HUES6 (cell line): Measurements from ENCODE around the gene BDNF.
"Not testable (repeated sequence)": the region's sequence is repeated elsewhere in the genome, so short reads cannot be mapped to it uniquely, and the experiment has no call there.

Experiments used
- H3K27ac ChIP-seq: 2 replicates; pipeline ENCODE4 v1.7.0; 2013; ENCODE audit warnings: low read depth, mild to moderate bottlenecking, low read length, inconsistent platforms
- H3K27me3 ChIP-seq: 2 replicates; pipeline ENCODE4 v1.6.1; 2013; ENCODE audit warnings: low read length; ENCODE audit not compliant: control insufficient read depth, insufficient read depth
- H3K36me3 ChIP-seq: 2 replicates; pipeline ENCODE4 v1.6.1; 2013; ENCODE audit warnings: low read length; ENCODE audit not compliant: control insufficient read depth, insufficient read depth
- H3K4me1 ChIP-seq: 2 replicates; pipeline ENCODE4 v1.6.1; 2013; ENCODE audit warnings: low read length; ENCODE audit not compliant: control insufficient read depth, insufficient read depth
- H3K4me3 ChIP-seq: 2 replicates; pipeline ENCODE4 v1.5.1; 2013; ENCODE audit warnings: low read depth, low read length
- H3K9ac ChIP-seq: one replicate; pipeline ENCODE4 v1.6.1; 2013; ENCODE audit warnings: mild to moderate bottlenecking, low read length
- H3K9me3 ChIP-seq: 2 replicates; pipeline ENCODE4 v1.6.1; 2013; ENCODE audit warnings: low read depth, low read length; ENCODE audit not compliant: control insufficient read depth, insufficient read depth

The BDNF gene

DNA sequence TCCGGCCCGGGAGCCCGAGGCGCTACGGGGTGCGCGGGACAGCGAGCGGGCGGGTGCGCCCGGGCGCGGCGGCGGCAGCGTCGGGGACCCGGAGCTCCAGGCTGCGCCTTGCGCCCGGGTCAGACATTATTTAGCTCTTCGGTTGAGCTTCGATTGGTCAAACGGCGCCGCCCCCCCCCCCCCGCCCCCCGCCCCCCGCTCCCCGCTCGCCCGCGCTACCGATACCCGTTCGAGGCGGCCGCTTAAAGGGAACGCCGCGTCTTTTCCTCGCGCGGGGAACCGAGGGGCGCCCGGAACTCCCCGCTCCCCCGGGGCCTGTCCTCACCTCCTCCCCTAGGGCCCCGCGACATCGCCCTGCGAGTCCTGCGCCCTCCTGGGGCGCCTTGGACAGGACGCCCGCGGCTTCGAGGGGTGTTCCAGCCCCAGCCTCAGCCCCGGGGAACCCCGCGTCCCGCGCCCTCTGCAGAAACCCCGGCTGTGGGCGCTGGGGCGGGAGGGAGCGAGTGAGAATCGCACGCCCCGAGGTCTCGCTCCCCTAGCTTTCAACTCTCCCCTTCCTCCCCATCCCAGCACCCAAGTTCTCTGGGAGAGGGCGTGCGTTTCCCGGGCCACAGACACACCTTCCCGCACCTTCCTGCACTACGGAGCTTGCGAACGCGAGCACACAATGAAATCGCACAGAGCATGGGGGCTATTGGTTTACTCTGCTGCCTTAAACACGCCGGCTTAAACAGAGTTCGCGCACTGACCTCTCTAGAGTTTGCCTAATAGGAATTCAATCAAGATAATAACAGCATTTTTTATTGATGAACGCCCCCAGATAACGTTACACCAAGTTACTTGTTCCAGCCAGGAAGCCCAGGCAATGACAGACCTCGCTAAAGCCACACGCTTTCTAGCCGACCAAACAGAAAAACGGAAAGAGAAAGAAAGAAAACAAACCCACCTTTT lies at the start of gene BDNF:
TSS of gene BDNF (minus strand) at position 105 of the 951 bp plus-strand sequence. CDS start 41,891 bp downstream, outside the sequence.
- Histone ChIP-seq H3K4me1 (peaks cover 57% of the 10 kb centered on the region), H3K4me3 (peak within 1 kb of the TSS; percentile 69), H3K36me3 (no peaks in the 10 kb centered on the region), H3K9me3 (no peaks in the 10 kb centered on the region), H3K9ac (peak within 1 kb of the TSS; percentile 29), H3K27ac (no peak within 1 kb of the TSS), H3K27me3 (peaks cover 46% of the 10 kb centered on the region)

DNA sequence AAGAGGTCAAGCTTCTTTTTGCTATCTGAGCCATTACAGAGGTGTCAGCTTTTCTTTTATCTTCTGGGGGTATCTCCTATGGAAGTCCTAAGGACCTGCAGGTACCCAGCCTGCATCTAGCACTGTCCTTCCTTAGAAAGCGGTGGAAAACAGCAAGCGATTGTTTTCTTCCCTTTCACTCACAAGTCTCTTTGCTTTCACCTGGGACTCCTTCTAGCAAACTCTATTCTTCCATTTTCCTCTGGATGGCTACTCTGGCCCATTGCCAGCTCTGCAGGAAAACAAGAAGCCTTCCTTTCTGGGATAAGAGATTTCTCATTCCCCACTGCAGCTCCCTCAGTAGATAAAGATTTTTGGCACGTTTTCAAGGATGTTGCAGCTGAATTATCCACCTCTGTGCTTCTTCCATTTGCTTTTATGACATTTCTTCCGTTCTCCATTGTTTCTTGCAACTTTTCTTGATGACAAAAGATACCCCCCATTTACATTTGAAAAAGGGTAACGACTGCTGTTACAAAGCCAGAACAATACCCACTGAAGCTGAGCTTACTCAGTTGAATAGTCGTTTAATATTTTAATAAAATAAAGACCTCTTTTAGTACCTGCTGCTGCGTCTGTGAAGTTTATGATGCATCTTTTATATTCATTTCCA lies 40.2 kb upstream of the BDNF start:
- Histone ChIP-seq H3K27ac (no peak overlapping the region), H3K4me3 (0 out of 2 replicates have a peak overlapping the region, but pooled peaks have one; percentile 15), H3K27me3 (peaks cover 28% of the 10 kb centered on the region), H3K9me3 (no peaks in the 10 kb centered on the region), H3K9ac (no peak overlapping the region), H3K36me3 (no peaks in the 10 kb centered on the region), H3K4me1 (peaks cover 26% of the 10 kb centered on the region)

DNA sequence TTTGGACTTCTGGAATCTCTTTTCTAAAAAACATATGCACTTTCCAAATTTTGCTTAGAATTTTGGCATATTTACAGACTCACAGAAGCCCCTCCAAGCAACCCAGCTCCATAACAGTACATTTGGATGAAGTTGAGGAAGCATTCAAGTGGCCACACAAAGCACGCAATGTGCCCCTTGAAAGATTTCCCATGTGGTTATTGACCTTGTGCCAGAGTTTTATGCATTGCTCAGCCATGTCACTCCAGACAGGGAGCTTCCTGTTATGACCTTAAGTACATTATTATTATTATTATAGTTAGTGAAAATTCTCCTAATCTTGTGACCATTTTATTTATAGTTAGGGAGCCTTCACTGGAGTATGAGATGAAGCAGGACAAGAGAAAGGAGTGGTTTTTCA lies 35.0 kb upstream of the BDNF start:
- no peak overlapping the region for H3K4me3 ChIP-seq
- no peaks in the 10 kb centered on the region for H3K36me3 ChIP-seq
- no peaks in the 10 kb centered on the region for H3K9me3 ChIP-seq
- H3K27ac ChIP-seq, result no peak overlapping the region
- peaks cover 20% of the 10 kb centered on the region for H3K27me3 ChIP-seq
- no peak overlapping the region for H3K9ac ChIP-seq
- peaks cover 12% of the 10 kb centered on the region for H3K4me1 ChIP-seq

DNA sequence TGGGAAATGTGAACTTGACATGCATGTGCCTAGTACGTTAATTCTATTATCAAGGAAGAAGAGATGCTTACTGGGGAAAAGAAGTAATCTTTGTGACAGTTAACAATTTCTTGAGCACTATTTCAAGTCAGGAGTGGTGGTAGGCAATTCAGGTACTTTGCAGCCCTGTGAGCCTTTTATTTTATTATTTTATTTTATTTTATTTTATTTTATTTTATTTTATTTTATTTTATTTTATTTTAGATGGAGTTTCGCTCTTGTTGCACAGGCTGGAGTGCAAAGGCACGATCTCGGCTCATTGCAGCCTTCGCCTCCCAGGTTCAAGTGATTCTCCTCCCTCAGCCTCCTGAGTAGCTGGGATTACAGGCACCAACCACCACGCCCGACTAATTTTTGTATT lies 31.5 kb upstream of the BDNF start:
- not testable (repeated sequence) for H3K9ac ChIP-seq, H3K9me3 ChIP-seq, H3K36me3 ChIP-seq, H3K4me3 ChIP-seq, H3K27ac ChIP-seq, H3K4me1 ChIP-seq
- H3K27me3 ChIP-seq, result peaks cover 38% of the 10 kb centered on the region

DNA sequence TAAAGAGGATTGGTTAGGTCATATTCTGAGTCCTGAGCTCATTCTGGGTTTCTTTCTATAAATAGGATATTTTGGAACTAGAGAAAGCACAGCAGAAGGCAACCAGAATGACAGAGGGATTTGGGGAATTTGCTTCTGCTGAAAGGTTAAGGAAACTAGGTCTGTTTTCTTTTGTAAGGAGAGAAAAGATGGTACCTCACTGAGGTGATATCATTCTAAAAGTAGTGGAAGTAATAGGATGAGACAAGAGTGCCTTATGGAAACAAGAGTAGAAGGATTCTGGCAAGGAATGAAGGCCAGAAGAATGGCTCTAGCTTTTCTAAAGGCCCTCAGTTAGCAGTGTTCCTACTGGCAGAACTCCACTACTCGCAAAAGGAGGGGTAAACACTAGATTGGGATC lies 26.7 kb upstream of the BDNF start:
- Histone ChIP-seq H3K4me1 (peaks cover 7% of the 10 kb centered on the region; the same call in 1 of the 2 replicates), H3K4me3 (no peak overlapping the region), H3K36me3 (no peaks in the 10 kb centered on the region), H3K27me3 (peaks cover 76% of the 10 kb centered on the region), H3K9me3 (no peaks in the 10 kb centered on the region), H3K27ac (no peak overlapping the region), H3K9ac (no peak overlapping the region)

DNA sequence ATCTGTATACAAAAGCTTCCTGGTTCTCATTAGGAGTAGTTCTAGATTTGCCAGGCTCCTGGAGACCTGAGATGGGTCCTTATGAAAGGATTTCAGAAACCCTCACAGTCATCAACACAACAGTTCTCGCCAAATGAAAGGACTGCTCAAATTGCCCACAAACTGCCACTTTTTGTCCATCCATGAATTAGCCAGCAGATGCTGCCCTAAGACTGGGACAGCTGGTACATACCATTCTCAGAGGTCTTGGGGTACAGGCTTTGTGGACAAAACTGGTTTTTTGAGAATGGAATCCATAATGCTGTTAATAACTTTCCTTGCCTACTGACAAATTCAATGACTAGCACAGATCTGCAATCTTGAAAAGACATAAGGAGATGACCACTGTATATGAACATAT lies 23.4 kb upstream of the BDNF start:
- H3K4me1 ChIP-seq, result peaks cover 25% of the 10 kb centered on the region
- no peak overlapping the region for H3K4me3 ChIP-seq
- no peaks in the 10 kb centered on the region for H3K36me3 ChIP-seq
- H3K27me3 ChIP-seq, result peaks cover 94% of the 10 kb centered on the region
- H3K9ac ChIP-seq, result no peak overlapping the region
- no peak overlapping the region for H3K27ac ChIP-seq
- H3K9me3 ChIP-seq, result no peaks in the 10 kb centered on the region

DNA sequence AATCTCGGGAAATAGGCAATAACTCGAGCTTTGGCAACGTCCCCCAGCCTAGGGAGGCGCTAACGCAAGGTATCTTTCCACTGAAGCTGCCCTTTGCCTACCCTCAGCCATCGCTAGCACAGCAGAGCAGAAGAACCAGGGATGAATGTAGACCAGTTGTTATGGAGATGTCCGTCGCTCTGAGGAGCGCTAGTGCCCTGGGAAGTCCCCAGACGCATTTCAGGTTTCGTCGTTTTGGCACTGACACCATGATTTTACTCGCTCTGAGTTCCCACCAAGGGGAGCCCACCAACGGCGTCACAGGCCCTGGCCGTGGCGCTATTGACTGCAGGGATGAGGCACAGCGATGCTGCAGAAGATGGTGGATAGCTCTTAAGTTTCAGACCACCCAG lies 22.7 kb upstream of the BDNF start:
- Histone ChIP-seq H3K27ac (no peak overlapping the region), H3K4me1 (peaks cover 25% of the 10 kb centered on the region), H3K36me3 (no peaks in the 10 kb centered on the region), H3K9me3 (no peaks in the 10 kb centered on the region), H3K9ac (no peak overlapping the region), H3K27me3 (peaks cover 88% of the 10 kb centered on the region), H3K4me3 (peak overlapping the region; percentile 65)

DNA sequence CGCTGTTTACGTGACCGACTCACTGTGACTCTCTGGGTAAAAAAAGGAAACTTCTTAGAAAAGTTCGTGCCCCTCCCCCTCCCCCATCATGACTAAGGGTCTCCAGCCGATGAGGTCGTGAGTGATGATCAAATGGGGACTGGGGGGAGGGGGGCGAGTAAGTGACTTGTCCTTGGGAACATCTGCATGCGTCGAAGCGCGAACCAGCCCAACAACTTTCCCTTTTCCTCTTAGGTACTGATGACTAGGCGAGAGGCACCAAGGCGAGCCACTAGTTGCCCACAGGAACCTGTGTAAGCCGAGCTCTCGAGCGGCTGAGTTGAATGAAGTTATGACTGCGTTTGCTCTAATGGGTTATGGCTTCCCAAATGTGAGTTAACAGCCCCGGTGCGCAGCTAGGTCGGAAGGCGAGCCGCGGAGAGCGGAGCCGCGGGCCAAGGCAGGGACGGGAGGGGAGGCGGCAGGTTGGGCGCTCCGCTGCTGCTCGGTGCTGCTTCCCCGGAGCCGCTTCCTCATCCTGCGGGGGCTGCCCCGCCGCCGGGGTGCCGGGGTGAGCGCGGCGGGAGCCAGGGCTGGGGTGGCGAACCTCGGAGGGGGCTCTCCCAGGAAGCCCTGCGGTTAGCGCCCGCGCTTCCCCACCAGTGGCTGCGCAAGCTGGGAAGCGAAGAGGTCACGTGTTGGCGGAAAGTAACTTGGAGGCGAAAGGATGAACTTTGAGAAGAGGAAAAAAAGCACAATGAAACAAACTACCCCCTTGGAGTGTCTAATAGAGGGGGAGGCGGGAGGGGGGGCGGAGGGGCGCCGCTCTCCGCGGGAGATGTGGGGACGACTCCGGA lies 22.1 kb upstream of the BDNF start:
- no peak overlapping the region for H3K27ac ChIP-seq
- no peaks in the 10 kb centered on the region for H3K9me3 ChIP-seq
- H3K4me1 ChIP-seq, result peaks cover 30% of the 10 kb centered on the region
- H3K36me3 ChIP-seq, result no peaks in the 10 kb centered on the region
- peaks cover 88% of the 10 kb centered on the region for H3K27me3 ChIP-seq
- H3K9ac ChIP-seq, result peak overlapping the region; percentile 46
- H3K4me3 ChIP-seq, result peak overlapping the region; percentile 65

DNA sequence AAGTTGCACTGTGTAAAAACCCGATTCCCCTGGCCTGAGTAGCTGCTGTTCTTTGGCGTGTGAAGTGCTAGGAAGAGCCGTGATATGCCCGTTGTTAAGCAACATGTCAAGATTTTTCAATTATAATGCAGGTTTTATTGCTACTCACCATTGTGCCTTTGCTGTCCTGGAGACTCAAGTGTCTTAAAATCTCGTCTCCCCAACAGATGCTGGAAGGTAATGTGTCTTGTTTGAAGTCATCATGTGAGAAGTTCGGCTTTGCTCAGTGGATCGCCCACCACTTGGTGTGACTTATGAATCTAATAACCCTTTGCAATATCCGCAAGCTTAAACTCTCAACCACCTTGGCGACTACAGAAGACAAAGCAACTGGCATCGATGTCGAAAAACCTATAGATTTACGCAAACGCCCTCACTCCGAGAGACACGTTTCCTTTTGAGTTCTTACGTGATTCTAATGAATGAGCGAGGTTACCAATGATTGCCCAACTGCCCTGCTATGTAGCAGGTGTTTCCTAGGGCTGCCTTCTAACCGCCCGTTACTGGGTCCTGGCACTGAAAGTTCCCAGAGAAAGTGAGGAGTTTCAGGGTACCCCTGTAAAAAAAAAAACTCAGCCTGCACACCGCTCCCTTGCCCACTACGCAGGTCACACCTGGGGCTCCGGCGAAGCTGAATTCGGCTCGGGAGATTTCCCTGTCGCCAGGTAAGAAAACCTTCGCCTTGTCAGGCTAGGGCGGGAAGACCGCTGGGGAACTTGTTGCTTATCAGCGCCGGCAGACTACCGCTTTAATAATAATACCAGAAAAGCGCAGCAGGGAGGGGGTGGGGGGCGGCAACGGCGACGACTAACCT lies 21.2 kb upstream of the BDNF start:
- Histone ChIP-seq H3K4me1 (peaks cover 34% of the 10 kb centered on the region), H3K27ac (no peak overlapping the region), H3K27me3 (peaks cover 82% of the 10 kb centered on the region), H3K4me3 (peak overlapping the region; percentile 65), H3K9ac (no peak overlapping the region), H3K36me3 (no peaks in the 10 kb centered on the region), H3K9me3 (no peaks in the 10 kb centered on the region)

DNA sequence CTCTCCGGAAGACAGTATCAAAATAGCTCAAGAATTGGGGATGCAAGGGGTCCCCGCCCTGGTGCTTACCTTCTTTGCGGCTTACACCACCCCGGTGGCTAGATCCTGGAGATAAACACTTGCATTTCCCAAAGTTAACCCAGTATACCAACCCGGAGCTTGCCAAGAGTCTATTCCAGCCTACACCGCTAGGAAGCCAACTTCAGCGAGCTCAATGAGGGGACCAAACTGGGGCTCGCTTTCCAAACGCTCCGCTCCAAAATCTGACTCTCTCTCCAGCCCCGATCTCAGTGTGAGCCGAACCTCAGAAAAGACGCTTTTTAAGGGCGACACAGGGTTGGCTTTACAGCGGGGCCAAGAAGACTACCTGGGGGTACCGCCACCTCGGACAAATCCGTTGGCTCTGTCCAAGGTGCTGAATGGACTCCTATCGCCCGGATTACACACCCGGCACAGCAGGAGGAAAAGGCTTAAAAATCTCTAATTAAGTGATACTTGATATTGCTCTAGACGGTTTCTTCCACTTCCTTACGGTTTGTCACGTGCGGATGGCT lies 20.1 kb upstream of the BDNF start:
- no peak overlapping the region for H3K9ac ChIP-seq
- H3K4me1 ChIP-seq, result peaks cover 34% of the 10 kb centered on the region
- H3K36me3 ChIP-seq, result no peaks in the 10 kb centered on the region
- peak overlapping the region; percentile 78 for H3K4me3 ChIP-seq
- H3K27me3 ChIP-seq, result peaks cover 71% of the 10 kb centered on the region
- no peaks in the 10 kb centered on the region for H3K9me3 ChIP-seq
- no peak overlapping the region for H3K27ac ChIP-seq
